ENCODE measurements around the gene NNMT.

The NNMT gene

DNA sequence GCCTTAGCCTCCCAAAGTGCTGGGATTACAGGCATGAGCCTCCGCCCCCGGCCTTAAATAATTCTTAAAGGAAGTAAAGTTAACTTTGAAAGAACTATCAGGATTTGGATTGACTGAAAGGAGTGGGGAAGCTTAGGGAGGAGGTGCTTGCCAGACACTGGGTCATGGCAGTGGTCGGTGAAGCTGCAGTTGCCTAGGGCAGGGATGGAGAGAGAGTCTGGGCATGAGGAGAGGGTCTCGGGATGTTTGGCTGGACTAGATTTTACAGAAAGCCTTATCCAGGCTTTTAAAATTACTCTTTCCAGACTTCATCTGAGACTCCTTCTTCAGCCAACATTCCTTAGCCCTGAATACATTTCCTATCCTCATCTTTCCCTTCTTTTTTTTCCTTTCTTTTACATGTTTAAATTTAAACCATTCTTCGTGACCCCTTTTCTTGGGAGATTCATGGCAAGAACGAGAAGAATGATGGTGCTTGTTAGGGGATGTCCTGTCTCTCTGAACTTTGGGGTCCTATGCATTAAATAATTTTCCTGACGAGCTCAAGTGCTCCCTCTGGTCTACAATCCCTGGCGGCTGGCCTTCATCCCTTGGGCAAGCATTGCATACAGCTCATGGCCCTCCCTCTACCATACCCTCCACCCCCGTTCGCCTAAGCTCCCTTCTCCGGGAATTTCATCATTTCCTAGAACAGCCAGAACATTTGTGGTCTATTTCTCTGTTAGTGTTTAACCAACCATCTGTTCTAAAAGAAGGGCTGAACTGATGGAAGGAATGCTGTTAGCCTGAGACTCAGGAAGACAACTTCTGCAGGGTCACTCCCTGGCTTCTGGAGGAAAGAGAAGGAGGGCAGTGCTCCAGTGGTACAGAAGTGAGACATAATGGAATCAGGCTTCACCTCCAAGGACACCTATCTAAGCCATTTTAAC, at the start of gene NNMT:
Gene NNMT, plus strand, starts transcription at position 724 of the 929 bp plus-strand sequence. Its CDS starts 158 bp downstream, at position 882.
- DNase-seq (ENCODE audit: low read depth in 2 of 3, low spot score in 1 of 3), result no peak

GRCh38 chr11:114247070-114247789, 49.0 kb upstream of the NNMT start:
- DNase-seq (ENCODE audit: low read depth in 2 of 3, low spot score in 1 of 3), result no peak

DNA sequence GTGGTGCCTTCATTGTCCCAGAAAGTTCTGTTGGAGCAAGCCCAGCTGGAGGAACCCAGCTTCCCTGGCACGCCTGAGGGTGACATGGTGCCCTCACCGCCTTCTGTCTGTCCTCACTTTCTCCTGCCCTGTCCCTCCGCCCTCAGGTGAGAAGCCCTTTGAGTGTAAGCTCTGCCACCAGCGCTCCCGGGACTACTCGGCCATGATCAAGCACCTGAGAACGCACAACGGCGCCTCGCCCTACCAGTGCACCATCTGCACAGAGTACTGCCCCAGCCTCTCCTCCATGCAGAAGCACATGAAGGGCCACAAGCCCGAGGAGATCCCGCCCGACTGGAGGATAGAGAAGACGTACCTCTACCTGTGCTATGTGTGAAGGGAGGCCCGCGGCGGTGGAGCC, 46.0 kb upstream of the NNMT start:
- DNase-seq (ENCODE audit: low read depth in 2 of 3, low spot score in 1 of 3), result no peak

DNA sequence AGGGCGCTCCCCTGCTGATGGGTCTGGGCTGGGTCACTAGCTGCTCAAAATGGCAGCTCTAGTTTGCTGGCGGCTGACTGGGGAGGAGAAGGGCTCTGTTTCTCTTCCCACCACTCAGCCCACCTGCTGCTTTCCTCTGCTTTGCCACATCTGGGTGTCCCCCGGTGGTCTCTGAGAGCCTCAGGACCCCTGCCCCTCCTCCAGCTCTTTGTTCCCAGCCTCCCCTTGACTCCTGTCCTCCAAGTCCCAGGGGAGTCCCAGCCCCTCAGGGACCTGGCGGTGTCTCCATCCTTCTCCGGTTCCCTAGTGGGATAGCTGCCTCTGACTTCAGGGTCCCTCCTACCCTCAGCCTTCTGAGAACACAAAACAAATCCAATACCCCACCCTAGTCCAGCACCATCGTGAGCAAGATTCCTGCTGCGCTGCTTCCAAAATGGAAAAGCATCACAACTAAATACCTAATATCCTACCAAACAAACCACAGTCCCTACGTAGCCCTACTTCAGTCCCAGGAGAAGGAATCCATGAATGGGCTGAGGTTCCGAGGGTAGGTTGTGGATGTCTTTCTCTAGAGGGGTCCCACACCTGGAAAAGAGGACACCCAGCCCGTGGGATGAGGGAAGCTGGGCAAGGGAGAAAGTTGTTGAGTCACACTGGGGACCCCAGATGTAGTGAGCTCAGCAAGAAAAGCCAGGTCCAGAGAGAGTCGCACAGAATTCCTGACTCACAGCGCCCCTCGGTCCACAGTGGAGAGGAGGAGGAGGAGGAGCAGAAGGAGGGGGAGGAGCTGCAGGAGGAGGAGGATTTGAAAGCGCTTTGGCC, 45.0 kb upstream of the NNMT start:
- no peak for DNase-seq (ENCODE audit: low read depth in 2 of 3, low spot score in 1 of 3)

- DNase-seq (ENCODE audit: low read depth in 2 of 3, low spot score in 1 of 3), result no peak
Measured at GRCh38 chr11:114251815-114252337, 44.3 kb upstream of the NNMT start.

DNA sequence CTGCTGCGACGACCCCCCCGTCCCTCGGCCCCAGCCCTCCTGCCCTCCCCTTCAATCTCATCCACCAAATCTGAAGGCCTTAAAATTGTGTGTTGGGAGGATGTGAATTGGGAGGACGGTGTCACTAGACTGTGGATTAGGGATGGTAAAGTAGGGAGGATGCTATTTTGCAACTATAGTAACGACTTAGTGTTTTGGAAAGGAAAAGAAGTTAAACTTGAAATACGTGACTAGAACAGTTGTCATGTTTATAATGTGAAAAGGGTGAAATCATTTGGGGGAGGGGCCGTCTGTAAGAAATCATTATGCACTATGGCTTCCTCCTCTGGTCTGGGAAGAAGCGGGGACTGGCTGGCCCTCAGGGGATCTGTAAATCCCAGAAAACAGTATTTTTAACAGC, 43.4 kb upstream of the NNMT start:
- no peak for DNase-seq (ENCODE audit: low read depth in 2 of 3, low spot score in 1 of 3)

- DNase-seq (ENCODE audit: low read depth in 2 of 3, low spot score in 1 of 3), result no peak
Measured at GRCh38 chr11:114253771-114254170, 42.4 kb upstream of the NNMT start.

- DNase-seq (ENCODE audit: low read depth in 2 of 3, low spot score in 1 of 3), result no peak
Measured at GRCh38 chr11:114254571-114255146, 41.5 kb upstream of the NNMT start.

DNA sequence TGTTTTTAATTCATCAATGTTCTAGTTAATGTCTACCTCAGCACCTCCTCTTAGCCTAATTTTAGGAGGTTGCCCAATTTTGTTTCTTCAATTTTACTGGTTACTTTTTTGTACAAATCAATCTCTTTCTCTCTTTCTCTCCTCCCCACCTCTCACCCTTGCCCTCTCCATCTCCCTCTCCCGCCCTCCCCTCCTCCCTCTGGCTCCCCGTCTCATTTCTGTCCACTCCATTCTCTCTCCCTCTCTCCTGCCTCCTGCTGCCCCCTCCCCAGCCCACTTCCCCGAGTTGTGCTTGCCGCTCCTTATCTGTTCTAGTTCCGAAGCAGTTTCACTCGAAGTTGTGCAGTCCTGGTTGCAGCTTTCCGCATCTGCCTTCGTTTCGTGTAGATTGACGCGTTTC, 40.9 kb upstream of the NNMT start:
- no peak for DNase-seq (ENCODE audit: low read depth in 2 of 3, low spot score in 1 of 3)

DNA sequence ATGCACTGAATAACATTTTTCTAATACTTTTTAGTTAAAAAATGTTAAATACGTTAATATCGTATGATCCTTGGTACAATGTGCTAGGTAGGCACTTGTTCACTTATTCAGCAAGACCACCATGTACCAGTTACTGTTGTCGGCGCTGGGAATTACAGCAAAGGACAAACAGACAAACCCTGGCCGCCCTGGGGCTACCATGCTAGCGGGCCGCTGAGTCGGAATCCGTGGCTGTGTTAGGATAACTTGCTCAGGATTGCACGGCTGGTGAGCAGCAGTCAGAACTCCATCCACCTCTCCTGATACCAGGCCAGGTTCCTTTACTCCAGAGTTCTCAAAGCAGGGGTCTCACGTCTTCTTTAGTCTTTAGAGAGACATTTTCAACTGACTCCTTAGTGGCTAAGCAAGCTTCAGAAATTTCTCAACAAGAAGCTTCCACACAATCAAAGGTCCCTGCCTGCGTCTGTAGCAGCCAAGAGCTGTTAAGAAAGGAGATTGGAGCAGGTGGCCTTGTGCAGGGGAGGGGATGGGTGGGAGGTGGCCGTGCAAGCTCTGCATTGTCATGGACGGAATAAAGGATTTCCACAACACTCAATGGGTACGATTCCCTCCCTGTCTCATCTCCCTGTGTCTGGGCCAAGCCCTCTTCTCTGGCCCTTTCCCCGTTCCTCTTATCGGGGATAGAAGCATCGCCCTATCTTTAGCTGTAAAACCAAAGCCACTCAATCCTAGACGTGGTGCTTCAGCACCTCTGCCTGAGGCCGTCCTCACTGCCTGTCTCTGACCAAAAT, 39.8 kb upstream of the NNMT start:
- no peak for DNase-seq (ENCODE audit: low read depth in 2 of 3, low spot score in 1 of 3)

DNA sequence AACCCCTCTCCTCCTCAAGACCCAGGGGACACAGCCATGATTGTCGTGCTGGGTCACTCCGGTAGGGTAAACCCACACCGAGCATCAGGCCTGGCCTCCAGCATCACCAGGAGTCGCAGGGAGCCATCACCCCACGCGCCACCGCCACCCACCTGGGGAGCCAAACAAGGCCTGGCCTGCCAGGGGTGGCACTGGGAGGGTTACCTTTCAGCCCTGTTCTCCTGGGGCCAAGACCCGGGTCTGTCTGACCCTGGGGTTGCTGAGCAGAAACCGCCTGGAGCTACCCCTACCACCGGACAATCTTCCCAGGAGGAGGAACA, 39.3 kb upstream of the NNMT start:
- DNase-seq (ENCODE audit: low read depth in 2 of 3, low spot score in 1 of 3), result no peak

GRCh38 chr11:114257621-114258558, 38.3 kb upstream of the NNMT start:
- DNase-seq (ENCODE audit: low read depth in 2 of 3, low spot score in 1 of 3), result no peak

GRCh38 chr11:114258696-114259095, 37.5 kb upstream of the NNMT start:
- no peak for DNase-seq (ENCODE audit: low read depth in 2 of 3, low spot score in 1 of 3)

DNA sequence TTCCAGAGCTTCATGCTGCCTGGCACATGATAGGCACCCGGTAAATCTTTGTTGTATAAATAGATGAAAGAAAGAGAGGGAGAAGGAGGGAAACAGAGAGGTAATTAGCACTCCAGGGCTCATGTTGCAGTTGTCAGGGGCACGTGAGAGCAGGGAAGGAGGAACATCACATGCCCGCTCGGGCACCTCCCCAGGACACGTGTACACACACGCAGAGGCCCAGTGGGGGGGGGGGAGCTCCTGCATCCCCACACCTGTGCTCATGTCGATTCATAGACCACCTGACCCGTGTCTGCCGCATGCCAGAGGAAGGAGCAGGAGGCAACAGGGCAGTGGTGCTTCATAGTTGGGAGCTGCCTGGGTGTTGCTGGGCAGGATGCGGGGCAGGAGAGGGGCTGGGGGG, 37.1 kb upstream of the NNMT start:
- DNase-seq (ENCODE audit: low read depth in 2 of 3, low spot score in 1 of 3), result no peak

GRCh38 chr11:114259551-114259983, 36.6 kb upstream of the NNMT start:
- no peak for DNase-seq (ENCODE audit: low read depth in 2 of 3, low spot score in 1 of 3)

DNA sequence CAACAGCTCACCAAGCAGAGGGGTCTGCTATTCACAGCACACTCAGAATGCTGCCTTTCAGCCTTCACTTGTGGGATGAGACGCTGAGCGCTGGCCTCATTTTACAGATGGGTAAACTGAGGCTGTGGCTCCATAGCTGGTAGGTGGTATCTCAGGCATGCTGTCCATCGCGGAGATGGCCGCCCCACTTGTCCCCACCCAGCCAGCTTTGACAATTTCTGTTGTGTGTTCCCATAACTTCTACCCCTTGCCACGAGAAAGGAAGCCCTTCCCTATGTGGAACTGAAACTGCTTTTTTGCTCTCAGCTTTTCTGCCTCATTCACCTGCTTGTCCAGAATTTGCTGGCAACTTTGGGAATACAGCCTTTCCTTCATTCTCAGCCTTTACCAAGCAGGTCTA, 36.1 kb upstream of the NNMT start:
- no peak for DNase-seq (ENCODE audit: low read depth in 2 of 3, low spot score in 1 of 3)

DNA sequence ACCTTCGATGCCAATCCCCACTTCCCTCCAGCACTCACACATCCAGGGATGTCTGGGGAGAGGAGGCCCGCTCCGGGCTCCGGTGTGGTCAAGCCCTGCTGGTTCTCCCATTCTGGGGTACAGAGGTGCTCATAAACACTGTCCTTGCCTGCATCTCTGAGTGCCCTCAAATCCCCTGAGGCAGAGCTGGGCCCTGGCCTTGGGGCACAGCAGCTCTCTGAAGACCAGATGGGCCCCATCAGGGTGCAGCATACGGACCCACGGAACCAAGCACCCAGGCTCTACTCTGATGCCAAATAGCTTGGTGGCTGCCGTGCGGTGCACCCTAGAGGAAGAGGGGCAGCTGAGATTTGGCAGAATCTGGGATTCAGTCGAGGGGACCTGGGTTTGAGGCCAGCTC, 35.7 kb upstream of the NNMT start:
- DNase-seq (ENCODE audit: low read depth in 2 of 3, low spot score in 1 of 3), result no peak

GRCh38 chr11:114261791-114262190, 34.4 kb upstream of the NNMT start:
- no peak for DNase-seq (ENCODE audit: low read depth in 2 of 3, low spot score in 1 of 3)

Data from stimulated activated CD4-positive, alpha-beta T cell treated with anti-CD3 and anti-CD28 coated beads, Interleukin-12 subunit alpha, Interleukin-12 subunit beta, amount 100 ng/mL, for 48 hours (primary cell).